CD4-positive, alpha-beta T cell (primary cell): ENCODE data around the gene ZEB1. TPM values are rescaled to one million over a fixed set of nuclear protein-coding genes. Genes with fewer than 3 reads are reported as not detected.
A peak's percentile ranks its signal among the peaks of the same experiment; 100 is the strongest.

Source experiments
- ATAC-seq: fragments of 200-7000 bp; cut with Tn5 transposase; one replicate; pipeline ENCODE4 v1.10.0; 2022; ENCODE audit warnings: mild to moderate bottlenecking; ENCODE audit not compliant: poor library complexity
- CTCF ChIA-PET: fragments of 350-600 bp; sonication (Branson Sonifier 250); formaldehyde crosslinking; loops from one replicate; lab custom pipeline; 2021; ENCODE audit warnings: antibody characterized with exemption, inconsistent platforms; lab: Charles Lee
- POLR2A ChIA-PET: fragments of 350-600 bp; sonication (Branson Sonifier 250); formaldehyde crosslinking; loops from one replicate; lab custom pipeline; 2021; ENCODE audit warnings: antibody characterized with exemption, inconsistent platforms; lab: Charles Lee
- DNase-seq, 14 experiments: peaks; one replicate each; pipeline ENCODE4 v3.0.0-alpha.2; 2013 to 2020; ENCODE audit warnings: mixed read lengths in 2 of 14
- H3K27ac ChIP-seq, 2 donors: one replicate each; pipeline versions ENCODE4 v1.5.1 to v1.7.0; 2013; ENCODE audit warnings: low read length in 2 of 2, low read depth in 1 of 2, mild to moderate bottlenecking in 1 of 2
- H3K27me3 ChIP-seq, 2 experiments: 1 replicate in 1 of 2; 2 replicates in 1 of 2; pipeline versions ENCODE4 v1.6.1 to v1.7.0; 2013; ENCODE audit warnings: low read length in 2 of 2, control low read depth in 1 of 2, mild to moderate bottlenecking in 1 of 2, moderate library complexity in 1 of 2; ENCODE audit not compliant: insufficient read depth in 2 of 2, control insufficient read depth in 1 of 2
- H3K36me3 ChIP-seq: one replicate; pipeline ENCODE4 v1.6.1; 2013; ENCODE audit warnings: low read length, control low read depth; ENCODE audit not compliant: insufficient read depth
- H3K4me1 ChIP-seq: one replicate; pipeline ENCODE4 v1.6.1; 2013; ENCODE audit warnings: low read length, control low read depth; ENCODE audit not compliant: insufficient read depth
- H3K4me3 ChIP-seq: one replicate; pipeline ENCODE4 v1.5.1; 2013; ENCODE audit warnings: mild to moderate bottlenecking, low read length, moderate library complexity
- H3K9me3 ChIP-seq, 2 experiments: 1 replicate in 1 of 2; 2 replicates in 1 of 2; pipeline versions ENCODE4 v1.6.1 to v1.7.0; 2013; ENCODE audit warnings: low read length in 2 of 2, mild to moderate bottlenecking in 2 of 2, control low read depth in 1 of 2, moderate library complexity in 1 of 2; ENCODE audit not compliant: control insufficient read depth in 1 of 2, insufficient read depth in 1 of 2
- H3K27ac Mint-ChIP-seq: one replicate; pipeline ENCODE4 v1.8.0; 2020; ENCODE audit warnings: mixed read lengths
- H3K27me3 Mint-ChIP-seq: one replicate; pipeline ENCODE4 v1.8.0; 2021; ENCODE audit warnings: mixed read lengths
- H3K36me3 Mint-ChIP-seq: one replicate; pipeline ENCODE4 v1.8.0; 2021; ENCODE audit warnings: low read depth, mixed read lengths
- H3K4me1 Mint-ChIP-seq: one replicate; pipeline ENCODE4 v1.8.0; 2021; ENCODE audit warnings: low read depth, mixed read lengths
- H3K4me3 Mint-ChIP-seq: one replicate; pipeline ENCODE4 v1.8.0; 2020; ENCODE audit warnings: mild to moderate bottlenecking, mixed read lengths
- H3K9me3 Mint-ChIP-seq: one replicate; pipeline ENCODE4 v1.8.0; 2020; ENCODE audit warnings: mixed read lengths
- intact Hi-C, 2 experiments: fragments of 100-400 bp; cut with DNase I in 1 of 2; cut with micrococcal nuclease in 1 of 2; formaldehyde crosslinking; loops; one replicate each; pipeline versions ENCODE4 v1.15.1 to v1.9.0; 2023 to 2025; cut with DNase I, micrococcal nuclease
- total RNA-seq, 174 experiments: library from RNA in 2 of 174; stranded (reverse) in 2 of 174; gene quantifications; one replicate each; pipeline ENCODE4 v1.2.3 and lab custom pipeline; 2021 to 2026
- TF ChIP-seq, protein P1 (sequence below): fragments of 200-600 bp; IDR thresholded peaks from one replicate; pipeline ENCODE4 v1.8.0; 2022; ENCODE audit warnings: antibody characterized with exemption, mild to moderate bottlenecking

The ZEB1 gene
- total RNA-seq, 2 experiments from 2014 or later, result 132 to 134 TPM

DNA sequence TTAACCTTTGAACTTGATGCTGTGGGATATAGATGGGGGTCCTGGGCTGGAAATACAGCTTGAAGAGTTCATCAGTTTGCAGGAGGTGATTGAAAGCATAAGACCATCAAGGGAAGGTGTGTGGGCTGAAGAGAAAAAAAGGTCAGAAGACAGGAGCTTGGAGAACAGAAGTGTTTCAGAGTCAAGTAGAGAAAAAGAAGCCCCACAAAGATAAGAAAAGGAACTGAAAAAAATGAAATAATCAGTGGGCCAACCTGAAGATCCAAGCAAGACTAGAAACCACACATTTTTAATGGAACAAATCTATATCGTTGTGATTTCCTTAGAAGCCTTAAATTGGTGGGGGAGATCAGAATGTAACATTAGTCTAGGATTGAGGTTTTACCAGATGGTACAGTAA is 22.5 kb downstream of the ZEB1 start:
- Mint-ChIP-seq H3K36me3 (no peaks in the 10 kb centered on the region), H3K4me1 (peaks cover 38% of the 10 kb centered on the region), H3K27me3 (no peaks in the 10 kb centered on the region), H3K9me3 (no peaks in the 10 kb centered on the region), H3K4me3 (no peak overlapping the region), H3K27ac (no peak overlapping the region)
- ChIA-PET POLR2A (interaction anchor here (1.7 kb wide), 1 partner anchor 20 kb away, joined by 5 read pairs; no protein-coding TSS in a partner anchor), CTCF (interaction anchor here (1.0 to 1.3 kb wide), 2 partner anchors 9 to 75 kb away, joined by 3 read pairs; no protein-coding TSS in a partner anchor)
- Histone ChIP-seq H3K36me3 (no peaks in the 10 kb centered on the region), H3K9me3 (no peaks in the 10 kb centered on the region), H3K27me3 (no peaks in the 10 kb centered on the region), H3K27ac (no peak overlapping the region), H3K4me1 (no peaks in the 10 kb centered on the region), H3K4me3 (no peak overlapping the region)
- intact Hi-C loops, result loop anchor here in 1 of 2 experiments (5.0 kb wide), 1 partner anchor 41 kb away; no protein-coding TSS in a partner anchor
- ATAC-seq, result no peak
- TF ChIP-seq, protein P1, sequence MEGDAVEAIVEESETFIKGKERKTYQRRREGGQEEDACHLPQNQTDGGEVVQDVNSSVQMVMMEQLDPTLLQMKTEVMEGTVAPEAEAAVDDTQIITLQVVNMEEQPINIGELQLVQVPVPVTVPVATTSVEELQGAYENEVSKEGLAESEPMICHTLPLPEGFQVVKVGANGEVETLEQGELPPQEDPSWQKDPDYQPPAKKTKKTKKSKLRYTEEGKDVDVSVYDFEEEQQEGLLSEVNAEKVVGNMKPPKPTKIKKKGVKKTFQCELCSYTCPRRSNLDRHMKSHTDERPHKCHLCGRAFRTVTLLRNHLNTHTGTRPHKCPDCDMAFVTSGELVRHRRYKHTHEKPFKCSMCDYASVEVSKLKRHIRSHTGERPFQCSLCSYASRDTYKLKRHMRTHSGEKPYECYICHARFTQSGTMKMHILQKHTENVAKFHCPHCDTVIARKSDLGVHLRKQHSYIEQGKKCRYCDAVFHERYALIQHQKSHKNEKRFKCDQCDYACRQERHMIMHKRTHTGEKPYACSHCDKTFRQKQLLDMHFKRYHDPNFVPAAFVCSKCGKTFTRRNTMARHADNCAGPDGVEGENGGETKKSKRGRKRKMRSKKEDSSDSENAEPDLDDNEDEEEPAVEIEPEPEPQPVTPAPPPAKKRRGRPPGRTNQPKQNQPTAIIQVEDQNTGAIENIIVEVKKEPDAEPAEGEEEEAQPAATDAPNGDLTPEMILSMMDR, result no peak
- no peak for DNase-seq

DNA sequence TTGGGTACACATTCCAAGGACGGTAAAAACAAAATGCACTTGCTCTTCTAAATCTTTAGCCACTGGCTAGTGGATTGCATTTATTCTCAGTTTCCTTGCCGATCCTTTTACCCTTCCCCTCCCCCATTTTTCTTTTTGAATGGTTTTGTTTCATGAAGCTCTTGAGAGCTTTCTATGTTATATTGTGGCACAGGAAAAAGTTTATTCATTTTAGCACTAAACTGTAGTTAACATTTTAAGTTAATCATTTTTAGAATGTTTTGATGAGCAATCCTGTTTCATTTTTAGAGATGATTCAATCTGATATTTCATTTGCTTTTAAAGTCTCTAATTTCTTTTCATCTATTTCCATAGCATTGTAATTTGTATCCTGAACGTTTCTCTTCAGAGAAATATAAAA is 24.0 kb downstream of the ZEB1 start:
- H3K9me3 ChIP-seq, result no peaks in the 10 kb centered on the region
- no peak for ATAC-seq
- ChIA-PET POLR2A (no interaction called here), CTCF (no interaction called here)
- Mint-ChIP-seq H3K36me3 (no peaks in the 10 kb centered on the region), H3K27ac (no peak overlapping the region), H3K27me3 (no peaks in the 10 kb centered on the region), H3K4me1 (peaks cover 46% of the 10 kb centered on the region), H3K4me3 (peak overlapping the region; percentile 0), H3K9me3 (no peaks in the 10 kb centered on the region)
- TF ChIP-seq, protein P1, result no peak
- no peak overlapping the region for H3K27ac ChIP-seq
- DNase-seq, result no peak
- intact Hi-C loops, result loop anchor here in 1 of 2 experiments (2.0 to 5.0 kb wide), 2 partner anchors 14 to 39 kb away; no protein-coding TSS in a partner anchor
- H3K36me3 ChIP-seq, result no peaks in the 10 kb centered on the region
- H3K4me3 ChIP-seq, result no peak overlapping the region
- H3K27me3 ChIP-seq, result no peaks in the 10 kb centered on the region
- H3K4me1 ChIP-seq, result peaks cover 2% of the 10 kb centered on the region

DNA sequence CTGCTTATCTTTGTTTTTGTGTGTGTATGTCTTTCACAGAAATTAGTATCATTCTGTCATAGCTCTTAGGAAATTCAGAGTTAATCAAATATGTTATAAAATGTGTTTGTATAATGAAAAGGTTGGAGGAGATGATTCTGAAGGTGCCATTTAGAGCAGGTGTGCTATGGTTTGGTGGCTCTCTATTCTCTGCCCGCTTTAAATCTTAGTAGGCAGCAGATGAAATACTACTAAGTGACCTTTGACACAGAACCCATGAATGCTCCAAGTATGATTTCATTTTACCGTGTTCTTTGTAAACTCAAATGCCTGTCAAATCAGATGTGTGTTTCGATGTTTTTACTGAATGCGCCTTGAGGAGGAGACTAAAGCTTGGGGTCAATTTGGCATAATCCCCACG is 24.5 kb downstream of the ZEB1 start:
- POLR2A ChIA-PET, result interaction anchor here (0.5 kb wide), 1 partner anchor 133 kb away, joined by 3 read pairs; no protein-coding TSS in a partner anchor

More for the DNA sequence above, 24.5 kb downstream of the ZEB1 start:
- Mint-ChIP-seq H3K27ac (no peak overlapping the region), H3K4me1 (peaks cover 46% of the 10 kb centered on the region), H3K9me3 (no peaks in the 10 kb centered on the region), H3K36me3 (no peaks in the 10 kb centered on the region), H3K4me3 (no peak overlapping the region), H3K27me3 (no peaks in the 10 kb centered on the region)
- H3K9me3 ChIP-seq, result no peaks in the 10 kb centered on the region
- H3K4me1 ChIP-seq, result peaks cover 6% of the 10 kb centered on the region
- H3K27ac ChIP-seq, result no peak overlapping the region
- no peak overlapping the region for H3K4me3 ChIP-seq
- no peaks in the 10 kb centered on the region for H3K36me3 ChIP-seq
- ATAC-seq (no peak), DNase-seq (no peak)
- intact Hi-C loops, result loop anchor here in 1 of 2 experiments (2.0 to 5.0 kb wide), 2 partner anchors 15 to 39 kb away; no protein-coding TSS in a partner anchor
- TF ChIP-seq, protein P1, result no peak
- H3K27me3 ChIP-seq, result no peaks in the 10 kb centered on the region
- CTCF ChIA-PET, result no interaction called here
